Activated CD8-positive, alpha-beta memory T cell treated with anti-CD3 and anti-CD28 coated beads, Interleukin-2, amount 10 ng/mL, durations not matched to agents 7 days and 5 days (primary cell): ENCODE measurements around the gene CCL7. TPM values are rescaled to one million over a fixed set of nuclear protein-coding genes. Genes with fewer than 3 reads are reported as not detected.

Source experiments
- ATAC-seq: fragments of 150-1000 bp; cut with Tn5 transposase; one replicate; pipeline ENCODE4 v1.10.0; 2021; ENCODE audit warnings: moderate library complexity
- CTCF ChIA-PET: fragments of 350-600 bp; sonication (Branson Sonifier 250); formaldehyde crosslinking; loops from one replicate; lab custom pipeline; 2021; ENCODE audit warnings: antibody characterized with exemption; lab: Charles Lee
- DNase-seq: peaks from one replicate; pipeline ENCODE4 v3.0.0-alpha.2; 2020
- H3K27ac Mint-ChIP-seq: one replicate; pipeline ENCODE4 v1.8.0; 2021; ENCODE audit warnings: mild to moderate bottlenecking, mixed read lengths
- H3K27me3 Mint-ChIP-seq: one replicate; pipeline ENCODE4 v1.8.0; 2021; ENCODE audit warnings: mixed read lengths
- H3K36me3 Mint-ChIP-seq: one replicate; pipeline ENCODE4 v1.8.0; 2021; ENCODE audit warnings: mild to moderate bottlenecking, mixed read lengths
- H3K4me1 Mint-ChIP-seq: one replicate; pipeline ENCODE4 v1.8.0; 2021; ENCODE audit warnings: mixed read lengths
- H3K4me3 Mint-ChIP-seq: one replicate; pipeline ENCODE4 v1.8.0; 2021; ENCODE audit warnings: mild to moderate bottlenecking, moderate library complexity, mixed read lengths
- H3K9me3 Mint-ChIP-seq: one replicate; pipeline ENCODE4 v1.8.0; 2022; ENCODE audit warnings: low read depth, mixed read lengths
- total RNA-seq, 2 experiments: library from RNA; stranded (reverse); gene quantifications; one replicate each; pipeline ENCODE4 v1.2.3, GENCODE V29; 2021

CCL7 gene
- total RNA-seq, 2 experiments from 2014 or later: not detected

DNA sequence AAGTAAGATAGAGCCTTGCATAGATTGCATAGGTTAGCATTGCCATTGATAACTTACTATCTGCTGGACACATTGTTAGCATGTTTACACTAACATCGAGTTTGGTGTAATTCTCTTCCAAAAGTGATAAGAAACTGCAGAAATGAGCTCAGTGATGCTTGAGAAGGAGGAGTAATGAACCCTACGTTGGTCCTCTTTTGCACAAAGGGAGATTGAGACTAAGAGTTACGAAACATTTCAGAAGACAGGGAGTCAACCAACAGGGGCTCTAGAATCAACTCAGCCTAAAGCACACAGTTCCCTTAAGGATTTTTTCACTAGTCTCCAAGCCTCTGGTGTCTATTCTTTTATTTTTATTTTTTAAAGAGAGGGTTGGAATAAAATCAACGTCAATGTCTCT is 6.8 kb downstream of the CCL7 start:
- Mint-ChIP-seq H3K4me3 (no peak overlapping the region), H3K27ac (no peak overlapping the region), H3K4me1 (no peaks in the 10 kb centered on the region), H3K27me3 (peaks cover 80% of the 10 kb centered on the region), H3K9me3 (no peaks in the 10 kb centered on the region), H3K36me3 (no peaks in the 10 kb centered on the region)
- ATAC-seq: no peak
- DNase-seq: no peak
- CTCF ChIA-PET: no interaction called here

- Mint-ChIP-seq H3K27me3 (peaks cover 69% of the 10 kb centered on the region), H3K27ac (no peak overlapping the region), H3K4me3 (no peak overlapping the region), H3K4me1 (no peaks in the 10 kb centered on the region), H3K9me3 (no peaks in the 10 kb centered on the region), H3K36me3 (no peaks in the 10 kb centered on the region)
- CTCF ChIA-PET: no interaction called here
- ATAC-seq (no peak), DNase-seq (no peak)
Observed at GRCh38 chr17:34283571-34283970, 13.6 kb downstream of the CCL7 start.

DNA sequence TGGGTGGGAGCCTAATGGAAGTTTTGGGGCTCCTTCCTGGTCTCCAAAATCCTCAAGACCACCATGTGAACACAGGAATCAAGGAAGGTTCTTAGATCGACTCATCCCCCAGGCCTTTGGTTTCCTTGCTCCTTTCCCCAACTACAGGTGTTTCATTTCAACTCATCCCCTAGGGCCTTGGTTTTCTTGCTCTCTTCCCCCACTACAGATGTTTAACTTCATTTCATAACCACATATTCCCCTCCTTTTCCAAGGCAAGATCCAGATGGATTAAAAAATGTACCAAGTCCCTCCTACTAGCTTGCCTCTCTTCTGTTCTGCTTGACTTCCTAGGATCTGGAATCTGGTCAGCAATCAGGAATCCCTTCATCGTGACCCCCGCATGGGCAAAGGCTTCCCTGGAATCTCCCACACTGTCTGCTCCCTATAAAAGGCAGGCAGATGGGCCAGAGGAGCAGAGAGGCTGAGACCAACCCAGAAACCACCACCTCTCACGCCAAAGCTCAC is 15.3 kb downstream of the CCL7 start, which contains the start of gene CCL11:
Gene CCL11 (plus strand): TSS at position 457 of the 507 bp plus-strand sequence. CDS start 67 bp downstream, outside the sequence.
- H3K9me3 Mint-ChIP-seq: no peaks in the 10 kb centered on the region
- CTCF ChIA-PET: no interaction called here
- peaks cover 61% of the 10 kb centered on the region for H3K27me3 Mint-ChIP-seq
- ATAC-seq: no peak
- H3K27ac Mint-ChIP-seq: no peak within 1 kb of the TSS
- H3K4me1 Mint-ChIP-seq: no peaks in the 10 kb centered on the region
- no peak for DNase-seq
- H3K36me3 Mint-ChIP-seq: no peaks in the 10 kb centered on the region
- no peak within 1 kb of the TSS for H3K4me3 Mint-ChIP-seq

GRCh38 chr17:34287875-34288274 is 17.9 kb downstream of the CCL7 start:
- no peak for ATAC-seq
- no peaks in the 10 kb centered on the region for H3K36me3 Mint-ChIP-seq
- no peaks in the 10 kb centered on the region for H3K4me1 Mint-ChIP-seq
- DNase-seq: no peak
- CTCF ChIA-PET: interaction anchor here (1.4 kb wide), 1 partner anchor 72 kb away, joined by 4 read pairs; no protein-coding TSS in a partner anchor
- no peak overlapping the region for H3K4me3 Mint-ChIP-seq
- H3K27me3 Mint-ChIP-seq: peaks cover 43% of the 10 kb centered on the region
- no peaks in the 10 kb centered on the region for H3K9me3 Mint-ChIP-seq
- H3K27ac Mint-ChIP-seq: no peak overlapping the region

DNA sequence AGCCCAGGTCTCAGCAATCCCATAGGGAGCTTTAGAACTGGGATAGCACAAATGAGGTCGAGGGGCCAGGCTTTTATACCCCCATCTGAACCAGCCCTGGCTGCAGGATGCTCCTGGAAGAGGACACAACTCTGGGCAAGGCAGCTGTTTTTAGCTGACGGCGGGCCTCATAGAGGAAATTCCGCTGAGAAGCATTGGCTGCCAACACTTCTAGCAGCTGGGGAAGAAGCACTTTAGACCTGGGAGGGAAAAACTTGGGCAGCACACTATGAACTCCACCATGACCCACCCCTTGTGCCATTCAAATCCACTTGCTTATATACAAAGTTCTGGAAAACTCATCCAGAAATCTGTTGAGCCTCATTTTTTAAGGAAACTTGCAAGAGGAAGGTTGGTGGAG is 20.6 kb downstream of the CCL7 start:
- no peak overlapping the region for H3K4me3 Mint-ChIP-seq
- no peaks in the 10 kb centered on the region for H3K9me3 Mint-ChIP-seq
- no peaks in the 10 kb centered on the region for H3K4me1 Mint-ChIP-seq
- no peak for ATAC-seq
- H3K27ac Mint-ChIP-seq: no peak overlapping the region
- CTCF ChIA-PET: interaction anchor here (0.7 kb wide), 1 partner anchor 71 kb away, joined by 3 read pairs; no protein-coding TSS in a partner anchor
- DNase-seq: no peak
- H3K36me3 Mint-ChIP-seq: no peaks in the 10 kb centered on the region
- H3K27me3 Mint-ChIP-seq: peaks cover 33% of the 10 kb centered on the region

- peaks cover 27% of the 10 kb centered on the region for H3K27me3 Mint-ChIP-seq
- DNase-seq (no peak), ATAC-seq (no peak)
- no peak overlapping the region for H3K27ac Mint-ChIP-seq
- H3K4me1 Mint-ChIP-seq: no peaks in the 10 kb centered on the region
- CTCF ChIA-PET: no interaction called here
- H3K36me3 Mint-ChIP-seq: no peaks in the 10 kb centered on the region
- no peaks in the 10 kb centered on the region for H3K9me3 Mint-ChIP-seq
- no peak overlapping the region for H3K4me3 Mint-ChIP-seq
Observed at GRCh38 chr17:34291721-34292348, 21.8 kb downstream of the CCL7 start.

DNA sequence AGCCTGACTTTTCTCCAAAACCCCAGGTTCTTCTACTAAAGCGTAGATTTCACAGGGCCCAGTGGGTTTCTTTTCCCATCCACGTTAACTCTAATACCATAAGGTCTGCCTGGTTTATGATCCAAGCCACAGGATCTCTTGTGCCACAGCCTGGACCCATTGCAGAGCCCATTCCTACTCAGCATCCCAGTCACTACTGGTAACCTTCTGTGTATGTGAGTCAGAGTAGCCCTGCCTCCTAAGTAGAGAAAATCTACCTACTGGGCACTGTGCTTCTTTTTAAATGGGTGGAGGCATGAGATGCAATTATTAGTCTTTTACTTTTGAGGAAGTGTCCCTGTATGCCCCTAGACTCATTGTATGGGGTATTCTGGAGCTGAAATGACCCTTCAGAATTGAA is 29.0 kb downstream of the CCL7 start:
- ATAC-seq (no peak), DNase-seq (no peak)
- peaks cover 35% of the 10 kb centered on the region for H3K27me3 Mint-ChIP-seq
- H3K4me1 Mint-ChIP-seq: peaks cover 22% of the 10 kb centered on the region
- H3K9me3 Mint-ChIP-seq: no peaks in the 10 kb centered on the region
- no peak overlapping the region for H3K4me3 Mint-ChIP-seq
- CTCF ChIA-PET: interaction anchor here (3.1 kb wide), 1 partner anchor 63 kb away, joined by 13 read pairs; no protein-coding TSS in a partner anchor
- H3K36me3 Mint-ChIP-seq: no peaks in the 10 kb centered on the region
- no peak overlapping the region for H3K27ac Mint-ChIP-seq

GRCh38 chr17:34299956-34300577 is 30.0 kb downstream of the CCL7 start:
- no peak for ATAC-seq

DNA sequence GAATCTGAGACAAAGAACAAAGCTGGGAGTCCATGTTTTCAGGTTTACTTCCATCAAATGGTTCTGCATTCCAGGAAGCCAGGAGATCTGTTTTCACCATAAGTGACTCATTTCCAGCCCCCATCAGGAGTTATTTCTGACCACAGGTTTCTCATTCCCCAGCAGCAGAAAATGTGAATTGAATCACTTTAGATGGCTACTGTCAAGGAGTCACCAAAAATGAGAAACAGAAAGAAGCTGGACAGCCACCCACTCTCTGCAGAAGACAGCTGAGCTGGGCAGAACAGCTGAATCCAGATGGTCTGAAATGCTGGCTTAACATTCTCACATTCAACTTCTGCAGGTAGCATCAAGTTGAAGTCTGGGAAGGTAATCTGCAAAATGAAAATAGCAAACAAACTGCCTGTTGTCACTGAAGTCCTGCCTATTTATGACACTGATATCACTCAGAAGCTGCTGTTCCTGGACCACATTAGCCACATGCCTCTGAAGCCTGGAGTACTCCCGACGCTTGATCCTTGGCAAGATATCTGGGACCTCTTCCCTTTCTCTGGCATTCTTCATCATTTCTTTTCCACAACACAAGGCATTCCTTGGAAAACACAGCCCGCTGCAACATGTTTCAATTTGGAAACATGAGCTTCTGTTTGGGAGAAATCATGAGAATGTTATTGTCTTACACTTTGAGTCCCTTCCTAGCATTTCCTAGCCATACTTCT is 30.8 kb downstream of the CCL7 start:
- CTCF ChIA-PET: interaction anchor here (0.8 to 3.1 kb wide), 3 partner anchors 61 to 100 kb away, joined by 3 to 13 read pairs (median 3); no protein-coding TSS in a partner anchor
- Mint-ChIP-seq H3K27ac (no peak overlapping the region), H3K4me1 (peaks cover 24% of the 10 kb centered on the region), H3K36me3 (no peaks in the 10 kb centered on the region), H3K9me3 (no peaks in the 10 kb centered on the region), H3K27me3 (peaks cover 40% of the 10 kb centered on the region), H3K4me3 (no peak overlapping the region)
- peak; percentile 33 for ATAC-seq
- peak; percentile 46 for DNase-seq

More at GRCh38 chr17:34299956-34300577, 30.0 kb downstream of the CCL7 start:
- CTCF ChIA-PET: interaction anchor here (1.6 to 3.1 kb wide), 2 partner anchors 62 to 99 kb away, joined by 3 to 13 read pairs; no protein-coding TSS in a partner anchor
- peaks cover 24% of the 10 kb centered on the region for H3K4me1 Mint-ChIP-seq
- H3K4me3 Mint-ChIP-seq: no peak overlapping the region
- DNase-seq: no peak
- no peaks in the 10 kb centered on the region for H3K36me3 Mint-ChIP-seq
- H3K27me3 Mint-ChIP-seq: peaks cover 38% of the 10 kb centered on the region
- H3K9me3 Mint-ChIP-seq: no peaks in the 10 kb centered on the region
- H3K27ac Mint-ChIP-seq: no peak overlapping the region

DNA sequence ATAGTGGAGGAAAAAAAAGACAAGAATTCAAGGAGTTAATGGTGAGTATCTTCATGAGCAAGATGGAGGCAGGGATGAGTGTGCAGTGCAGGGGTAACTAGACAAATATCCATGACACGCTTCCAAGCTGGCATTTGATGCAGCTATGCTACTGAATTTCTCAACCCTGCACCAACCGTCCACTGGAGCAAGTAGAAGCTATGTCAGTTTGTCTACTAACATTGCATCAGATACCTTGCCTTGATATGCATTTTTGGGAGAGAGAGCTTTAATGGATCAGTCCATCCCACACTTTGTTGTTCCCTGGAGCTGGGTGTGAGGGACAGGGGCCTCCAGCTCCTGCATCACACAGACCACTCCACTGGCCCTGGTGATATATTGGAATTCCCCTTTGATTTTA is 32.0 kb downstream of the CCL7 start:
- H3K27me3 Mint-ChIP-seq: peaks cover 42% of the 10 kb centered on the region
- H3K4me1 Mint-ChIP-seq: peaks cover 27% of the 10 kb centered on the region
- CTCF ChIA-PET: interaction anchor here (3.1 kb wide), 1 partner anchor 60 kb away, joined by 13 read pairs; no protein-coding TSS in a partner anchor

DNA sequence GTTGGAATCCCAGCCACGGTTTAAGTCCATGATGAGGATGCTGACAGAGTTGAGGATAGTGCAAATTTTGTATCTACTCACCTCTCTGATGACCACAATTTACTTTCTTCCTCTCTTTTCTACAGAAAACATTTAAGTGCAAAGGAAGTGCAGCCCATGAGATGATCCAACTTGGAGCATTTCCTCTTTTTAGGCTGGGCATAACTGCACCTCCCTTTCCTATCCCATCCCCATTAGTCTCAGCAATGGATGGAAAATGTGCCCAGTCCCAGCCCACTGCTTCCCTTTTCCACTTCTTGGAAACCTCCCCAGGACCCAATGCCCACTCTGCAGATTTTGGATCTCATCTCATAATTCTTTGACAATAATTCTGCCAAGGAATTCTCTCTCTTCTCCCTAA is 32.6 kb downstream of the CCL7 start:
- Mint-ChIP-seq H3K4me3 (no peak overlapping the region), H3K27me3 (peaks cover 43% of the 10 kb centered on the region), H3K36me3 (no peaks in the 10 kb centered on the region), H3K4me1 (peaks cover 34% of the 10 kb centered on the region), H3K27ac (no peak overlapping the region), H3K9me3 (no peaks in the 10 kb centered on the region)
- no peak for DNase-seq
- ATAC-seq: no peak
- CTCF ChIA-PET: no interaction called here

More for the DNA sequence above, 32.0 kb downstream of the CCL7 start:
- DNase-seq: no peak
- no peak for ATAC-seq
- Mint-ChIP-seq H3K36me3 (no peaks in the 10 kb centered on the region), H3K4me3 (no peak overlapping the region), H3K9me3 (no peaks in the 10 kb centered on the region), H3K27ac (no peak overlapping the region)

DNA sequence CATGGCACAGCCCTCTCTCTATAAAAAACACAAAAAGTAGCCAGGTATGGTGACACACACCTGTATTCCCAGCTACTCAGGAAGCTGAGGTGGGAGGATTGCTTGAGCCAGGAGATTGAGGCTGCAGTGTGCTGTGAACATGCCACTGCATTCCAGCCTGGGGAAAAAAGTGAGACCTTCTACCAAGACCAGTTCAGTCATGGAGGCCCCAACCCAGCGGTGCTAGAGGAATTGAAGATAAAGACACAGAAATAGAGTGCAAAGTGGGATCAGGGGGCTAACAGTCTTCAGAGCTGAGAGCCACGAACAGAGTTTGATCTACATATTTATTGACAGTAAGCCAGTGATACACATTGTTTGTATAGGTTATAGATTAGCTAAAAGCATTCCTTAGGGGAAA is 33.6 kb downstream of the CCL7 start:
- no peak for ATAC-seq
- no peaks in the 10 kb centered on the region for H3K9me3 Mint-ChIP-seq
- CTCF ChIA-PET: no interaction called here
- H3K27ac Mint-ChIP-seq: no peak overlapping the region
- peaks cover 35% of the 10 kb centered on the region for H3K4me1 Mint-ChIP-seq
- no peaks in the 10 kb centered on the region for H3K36me3 Mint-ChIP-seq
- DNase-seq: no peak
- peaks cover 46% of the 10 kb centered on the region for H3K27me3 Mint-ChIP-seq
- no peak overlapping the region for H3K4me3 Mint-ChIP-seq

- CTCF ChIA-PET: no interaction called here
- Mint-ChIP-seq H3K4me3 (no peak overlapping the region), H3K9me3 (no peaks in the 10 kb centered on the region), H3K4me1 (peaks cover 35% of the 10 kb centered on the region), H3K36me3 (no peaks in the 10 kb centered on the region), H3K27me3 (peaks cover 41% of the 10 kb centered on the region), H3K27ac (no peak overlapping the region)
- no peak for ATAC-seq
- DNase-seq: no peak
Observed at GRCh38 chr17:34305061-34305460, 35.0 kb downstream of the CCL7 start.
